Mesothelial cell of epicardium (in vitro differentiated cells): ENCODE measurements around the gene MAGI3. TPM values are rescaled to one million over a fixed set of nuclear protein-coding genes. Genes with fewer than 3 reads are reported as not detected.
"Not testable (repeated sequence)": the region's sequence is repeated elsewhere in the genome, so short reads cannot be mapped to it uniquely, and the experiment has no call there.

Experiments used
- DNase-seq, 2 experiments: peaks; one replicate each; pipeline ENCODE4 v3.0.0; 2021; ENCODE audit warnings: low spot score in 2 of 2; ENCODE audit not compliant: unreplicated experiment in 2 of 2
- H3K27ac Mint-ChIP-seq: 2 replicates; pipeline ENCODE4 v1.8.0; 2021; ENCODE audit warnings: mixed read lengths
- H3K27me3 Mint-ChIP-seq: 2 replicates; pipeline ENCODE4 v1.8.0; 2021; ENCODE audit warnings: low read depth, mixed read lengths
- H3K36me3 Mint-ChIP-seq: 2 replicates; pipeline ENCODE4 v1.8.0; 2021; ENCODE audit warnings: mixed read lengths
- H3K4me1 Mint-ChIP-seq: 2 replicates; pipeline ENCODE4 v1.8.0; 2021; ENCODE audit warnings: mixed read lengths
- H3K4me3 Mint-ChIP-seq: 2 replicates; pipeline ENCODE4 v1.8.0; 2021; ENCODE audit warnings: mild to moderate bottlenecking, moderate library complexity, mixed read lengths
- H3K9me3 Mint-ChIP-seq: 2 replicates; pipeline ENCODE4 v1.8.0; 2021; ENCODE audit warnings: mixed read lengths
- CTCF ChIP-seq: fragments of 200-600 bp; sonication (generic); IDR thresholded peaks from one replicate; pipeline ENCODE4 v1.5.0; 2021; ENCODE audit warnings: antibody characterized with exemption; ENCODE audit not compliant: unreplicated experiment
- total RNA-seq: library from RNA; stranded (reverse); gene quantifications from 3 replicates; pipeline ENCODE4 v1.2.1, GENCODE V29; 2021

MAGI3 gene
- total RNA-seq, 1 donor from 2014 or later, result 28.7 TPM

- Mint-ChIP-seq H3K4me1 (peaks cover 2% of the 10 kb centered on the region), H3K27me3 (no peaks in the 10 kb centered on the region), H3K27ac (no peak overlapping the region), H3K9me3 (peaks cover 5% of the 10 kb centered on the region), H3K4me3 (no peak overlapping the region), H3K36me3 (peaks cover 22% of the 10 kb centered on the region)
- no peak for TF ChIP-seq CTCF
- DNase-seq, result no peak
Measured at GRCh38 chr1:113551728-113552127, 161.4 kb downstream of the MAGI3 start.

GRCh38 chr1:113552244-113552643 lies 161.9 kb downstream of the MAGI3 start:
- Mint-ChIP-seq H3K9me3 (peaks cover 5% of the 10 kb centered on the region), H3K4me1 (peaks cover 2% of the 10 kb centered on the region), H3K27me3 (no peaks in the 10 kb centered on the region), H3K36me3 (peaks cover 26% of the 10 kb centered on the region), H3K4me3 (no peak overlapping the region), H3K27ac (no peak overlapping the region)
- no peak for DNase-seq
- no peak for TF ChIP-seq CTCF

- Mint-ChIP-seq H3K4me3 (no peak overlapping the region), H3K27me3 (no peaks in the 10 kb centered on the region), H3K9me3 (peaks cover 40% of the 10 kb centered on the region), H3K36me3 (peaks cover 51% of the 10 kb centered on the region), H3K27ac (no peak overlapping the region), H3K4me1 (no peaks in the 10 kb centered on the region)
- DNase-seq, result no peak
- TF ChIP-seq CTCF, result no peak
Measured at GRCh38 chr1:113557187-113557586, 166.9 kb downstream of the MAGI3 start.

GRCh38 chr1:113565621-113566020 lies 175.3 kb downstream of the MAGI3 start:
- DNase-seq, result no peak
- Mint-ChIP-seq H3K27me3 (no peaks in the 10 kb centered on the region), H3K9me3 (peaks cover 37% of the 10 kb centered on the region), H3K36me3 (peaks cover 33% of the 10 kb centered on the region), H3K4me1 (no peaks in the 10 kb centered on the region), H3K27ac (no peak overlapping the region), H3K4me3 (no peak overlapping the region)
- no peak for TF ChIP-seq CTCF

GRCh38 chr1:113567427-113567826 lies 177.1 kb downstream of the MAGI3 start:
- H3K4me1 Mint-ChIP-seq, result no peaks in the 10 kb centered on the region
- no peak overlapping the region for H3K27ac Mint-ChIP-seq
- no peak for TF ChIP-seq CTCF
- peaks cover 49% of the 10 kb centered on the region for H3K9me3 Mint-ChIP-seq
- peaks cover 45% of the 10 kb centered on the region for H3K36me3 Mint-ChIP-seq
- DNase-seq, result no peak
- no peaks in the 10 kb centered on the region for H3K27me3 Mint-ChIP-seq
- no peak overlapping the region for H3K4me3 Mint-ChIP-seq

- not testable (repeated sequence) for H3K4me3 Mint-ChIP-seq, H3K27ac Mint-ChIP-seq, DNase-seq, H3K27me3 Mint-ChIP-seq
- H3K36me3 Mint-ChIP-seq, result peaks cover 19% of the 10 kb centered on the region
- H3K4me1 Mint-ChIP-seq, result peaks cover 25% of the 10 kb centered on the region
- peaks cover 32% of the 10 kb centered on the region for H3K9me3 Mint-ChIP-seq
Measured at GRCh38 chr1:113575744-113576260, 185.5 kb downstream of the MAGI3 start.
